ENCODE results near the gene BCAS3.

BCAS3 gene

GRCh38 chr17:61291451-61292285 is 614.0 kb downstream of the BCAS3 start:
- TF ChIP-seq CTCF (IDR thresholded peaks at IDR 0.05; ENCODE audit: low read depth, low read length), result no peak
- no peak for DNase-seq
- Histone ChIP-seq H3K4me1 (peaks cover 6% of the 10 kb centered on the region), H3K36me3 (no peaks in the 10 kb centered on the region), H3K9me3 (no peaks in the 10 kb centered on the region), H3K4me3 (ENCODE audit: low read depth, low read length) (no peak overlapping the region), H3K27me3 (no peaks in the 10 kb centered on the region)

- no peaks in the 10 kb centered on the region for H3K36me3 ChIP-seq
- no peaks in the 10 kb centered on the region for H3K27me3 ChIP-seq
- H3K4me3 ChIP-seq (ENCODE audit: low read depth, low read length), result no peak overlapping the region
- H3K9me3 ChIP-seq, result no peaks in the 10 kb centered on the region
- no peak for TF ChIP-seq CTCF (IDR thresholded peaks at IDR 0.05; ENCODE audit: low read depth, low read length)
- H3K4me1 ChIP-seq, result peaks cover 6% of the 10 kb centered on the region
- no peak for DNase-seq
Measured at GRCh38 chr17:61294286-61294685, 616.6 kb downstream of the BCAS3 start.

- TF ChIP-seq CTCF (IDR thresholded peaks at IDR 0.05; ENCODE audit: low read depth, low read length), result no peak
- DNase-seq, result no peak
Measured at GRCh38 chr17:61294777-61295176, 617.1 kb downstream of the BCAS3 start.

GRCh38 chr17:61296058-61296457 is 618.4 kb downstream of the BCAS3 start:
- DNase-seq, result no peak
- no peak for TF ChIP-seq CTCF (IDR thresholded peaks at IDR 0.05; ENCODE audit: low read depth, low read length)

More at GRCh38 chr17:61294777-61295176, 617.1 kb downstream of the BCAS3 start:
- Histone ChIP-seq H3K36me3 (no peaks in the 10 kb centered on the region), H3K9me3 (no peaks in the 10 kb centered on the region), H3K4me3 (ENCODE audit: low read depth, low read length) (no peak overlapping the region), H3K4me1 (peaks cover 4% of the 10 kb centered on the region), H3K27me3 (no peaks in the 10 kb centered on the region)

GRCh38 chr17:61299517-61300513 is 622.2 kb downstream of the BCAS3 start:
- H3K27me3 ChIP-seq, result no peaks in the 10 kb centered on the region
- TF ChIP-seq CTCF (IDR thresholded peaks at IDR 0.05; ENCODE audit: low read depth, low read length), result no peak
- peaks cover 14% of the 10 kb centered on the region for H3K4me1 ChIP-seq
- no peak overlapping the region for H3K4me3 ChIP-seq (ENCODE audit: low read depth, low read length)
- no peaks in the 10 kb centered on the region for H3K36me3 ChIP-seq
- no peak for DNase-seq
- H3K9me3 ChIP-seq, result no peaks in the 10 kb centered on the region

More at GRCh38 chr17:61296058-61296457, 618.4 kb downstream of the BCAS3 start:
- no peaks in the 10 kb centered on the region for H3K36me3 ChIP-seq
- peaks cover 8% of the 10 kb centered on the region; the same call in 1 of the 2 replicates for H3K4me1 ChIP-seq
- H3K4me3 ChIP-seq (ENCODE audit: low read depth, low read length), result no peak overlapping the region
- no peaks in the 10 kb centered on the region for H3K9me3 ChIP-seq
- no peaks in the 10 kb centered on the region for H3K27me3 ChIP-seq
